ENCODE results near the gene KDM6A. TPM values are rescaled to one million over a fixed set of nuclear protein-coding genes. Genes with fewer than 3 reads are reported as not detected.

KDM6A gene
- total RNA-seq, 2 donors from 2014 or later: 20.8 to 30.7 TPM

DNA sequence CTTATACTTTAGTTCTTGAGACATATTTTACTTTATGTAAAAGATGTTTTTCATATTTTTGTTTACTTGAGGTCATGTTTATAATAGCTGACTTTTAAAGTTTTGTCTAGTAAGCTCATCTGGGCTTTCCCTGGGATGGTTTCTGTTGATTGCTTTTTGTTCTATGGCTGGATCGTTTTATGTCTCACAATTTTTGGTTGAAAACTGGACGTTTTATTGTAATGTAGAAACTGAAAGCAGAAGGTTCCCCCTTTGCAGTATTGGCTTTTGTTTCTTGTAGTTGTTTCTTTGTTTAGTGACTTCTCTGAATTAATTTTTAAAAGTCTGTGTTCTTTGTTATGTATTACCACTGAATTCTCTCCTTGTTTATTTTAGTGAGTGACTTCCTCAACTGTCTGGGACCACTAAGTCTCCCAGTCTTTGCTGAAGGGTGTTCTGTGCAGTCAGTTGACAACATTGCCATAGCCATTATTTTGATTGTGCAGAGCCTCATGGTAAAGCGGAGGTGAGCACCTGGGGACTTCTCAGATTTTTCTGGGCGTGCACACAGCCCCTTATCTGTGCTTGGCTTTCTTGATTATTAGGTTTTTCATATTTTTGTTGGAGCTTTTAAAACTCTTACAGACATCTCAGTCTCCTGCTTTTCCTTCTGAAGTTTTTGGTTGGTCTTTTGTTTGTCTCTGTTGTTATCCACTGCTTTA, 31.0 kb downstream of the KDM6A start:
- no peak for TF ChIP-seq POLR2A (IDR thresholded peaks at IDR 0.05)
- TF ChIP-seq, protein P1, sequence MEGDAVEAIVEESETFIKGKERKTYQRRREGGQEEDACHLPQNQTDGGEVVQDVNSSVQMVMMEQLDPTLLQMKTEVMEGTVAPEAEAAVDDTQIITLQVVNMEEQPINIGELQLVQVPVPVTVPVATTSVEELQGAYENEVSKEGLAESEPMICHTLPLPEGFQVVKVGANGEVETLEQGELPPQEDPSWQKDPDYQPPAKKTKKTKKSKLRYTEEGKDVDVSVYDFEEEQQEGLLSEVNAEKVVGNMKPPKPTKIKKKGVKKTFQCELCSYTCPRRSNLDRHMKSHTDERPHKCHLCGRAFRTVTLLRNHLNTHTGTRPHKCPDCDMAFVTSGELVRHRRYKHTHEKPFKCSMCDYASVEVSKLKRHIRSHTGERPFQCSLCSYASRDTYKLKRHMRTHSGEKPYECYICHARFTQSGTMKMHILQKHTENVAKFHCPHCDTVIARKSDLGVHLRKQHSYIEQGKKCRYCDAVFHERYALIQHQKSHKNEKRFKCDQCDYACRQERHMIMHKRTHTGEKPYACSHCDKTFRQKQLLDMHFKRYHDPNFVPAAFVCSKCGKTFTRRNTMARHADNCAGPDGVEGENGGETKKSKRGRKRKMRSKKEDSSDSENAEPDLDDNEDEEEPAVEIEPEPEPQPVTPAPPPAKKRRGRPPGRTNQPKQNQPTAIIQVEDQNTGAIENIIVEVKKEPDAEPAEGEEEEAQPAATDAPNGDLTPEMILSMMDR (IDR thresholded peaks at IDR 0.05): no peak
- H3K9me3 ChIP-seq: no peaks in the 10 kb centered on the region
- ATAC-seq (no peak), DNase-seq (peak in 1 of 4 donors; percentile 25)
- WGBS, 2 donors: 35 to 38% methylated on average over 4 of the region's 4 CpGs
- no peak overlapping the region for H3K27ac ChIP-seq
- no peak overlapping the region for H3K4me3 ChIP-seq
- intact Hi-C loops (cut with DNase I): no loop called here
- no peaks in the 10 kb centered on the region for H3K27me3 ChIP-seq
- H3K36me3 ChIP-seq (replicated peaks in 1 of 2; ENCODE audit: insufficient read depth in 1 of 2, low read depth in 2 of 2): no peaks in the 10 kb centered on the region
- H3K4me1 ChIP-seq: peaks cover 29% of the 10 kb centered on the region

DNA sequence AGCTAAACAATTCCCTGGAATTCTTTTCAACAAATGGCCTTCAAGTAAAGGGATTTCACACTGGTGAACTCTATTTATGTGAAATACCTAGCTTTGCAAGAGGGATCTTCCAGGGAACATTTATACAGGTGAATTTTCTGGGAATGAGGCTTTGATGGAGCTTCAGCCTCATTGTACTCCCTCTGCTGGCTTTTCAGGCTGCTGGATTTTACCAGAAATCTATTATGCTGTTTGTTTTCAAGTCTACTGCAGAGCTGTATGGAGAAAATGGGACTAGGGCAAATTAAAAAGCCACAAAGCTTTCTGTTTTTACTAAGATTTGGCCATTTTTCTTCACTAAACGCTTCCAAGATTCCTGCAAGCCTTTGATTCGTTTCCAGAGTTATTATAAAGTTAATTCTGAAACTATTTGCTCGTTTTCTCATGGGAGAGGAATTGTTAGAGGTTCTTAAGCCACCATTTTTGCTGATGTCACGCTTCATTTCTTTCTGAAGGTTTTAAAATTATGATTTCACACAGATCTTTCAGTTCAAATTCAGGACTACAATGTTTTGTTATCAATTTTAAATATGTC, 31.6 kb downstream of the KDM6A start:
- H3K4me3 ChIP-seq: no peak overlapping the region
- no peak for ATAC-seq
- intact Hi-C loops (cut with DNase I): no loop called here
- WGBS, 2 donors: 47 to 53% methylated on average over 4 of the region's 4 CpGs
- peaks cover 27% of the 10 kb centered on the region for H3K4me1 ChIP-seq
- H3K27ac ChIP-seq: no peak overlapping the region
- no peak for TF ChIP-seq POLR2A (IDR thresholded peaks at IDR 0.05)
- TF ChIP-seq, protein P1 (IDR thresholded peaks at IDR 0.05): peak in 1 of 7 experiments; percentile 16
- H3K9me3 ChIP-seq: no peaks in the 10 kb centered on the region
- no peak for DNase-seq
- H3K36me3 ChIP-seq (replicated peaks in 1 of 2; ENCODE audit: insufficient read depth in 1 of 2, low read depth in 2 of 2): no peaks in the 10 kb centered on the region
- no peaks in the 10 kb centered on the region for H3K27me3 ChIP-seq

DNA sequence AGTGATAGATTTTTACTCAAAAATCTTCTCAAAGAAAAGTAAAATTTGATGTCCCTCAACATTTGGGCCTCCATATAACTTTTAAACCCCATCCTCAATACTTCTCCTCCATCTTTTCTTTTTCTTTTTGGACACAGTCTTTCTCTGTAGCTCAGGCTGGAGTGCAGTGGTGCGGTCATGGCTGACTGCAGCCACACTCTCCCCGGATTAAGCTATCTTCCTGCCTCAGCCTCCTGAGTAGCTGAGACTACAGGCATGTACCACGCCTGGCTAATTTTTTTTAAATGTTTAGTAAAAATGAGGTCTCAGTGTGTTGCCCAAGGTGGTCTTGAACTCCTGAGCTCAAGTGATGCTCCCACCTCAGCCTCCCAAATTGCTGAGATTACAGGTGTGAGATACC, 33.1 kb downstream of the KDM6A start:
- intact Hi-C loops (cut with DNase I): no loop called here
- no peak for TF ChIP-seq POLR2A (IDR thresholded peaks at IDR 0.05)
- TF ChIP-seq, protein P1 (IDR thresholded peaks at IDR 0.05): no peak
- Histone ChIP-seq H3K4me3 (no peak overlapping the region), H3K9me3 (no peaks in the 10 kb centered on the region), H3K27me3 (no peaks in the 10 kb centered on the region), H3K27ac (no peak overlapping the region), H3K4me1 (peaks cover 22% of the 10 kb centered on the region), H3K36me3 (replicated peaks in 1 of 2; ENCODE audit: insufficient read depth in 1 of 2, low read depth in 2 of 2) (no peaks in the 10 kb centered on the region)
- ATAC-seq (no peak), DNase-seq (no peak)
- 75 to 94% methylated on average over 3 of the region's 3 CpGs for WGBS, 2 donors

DNA sequence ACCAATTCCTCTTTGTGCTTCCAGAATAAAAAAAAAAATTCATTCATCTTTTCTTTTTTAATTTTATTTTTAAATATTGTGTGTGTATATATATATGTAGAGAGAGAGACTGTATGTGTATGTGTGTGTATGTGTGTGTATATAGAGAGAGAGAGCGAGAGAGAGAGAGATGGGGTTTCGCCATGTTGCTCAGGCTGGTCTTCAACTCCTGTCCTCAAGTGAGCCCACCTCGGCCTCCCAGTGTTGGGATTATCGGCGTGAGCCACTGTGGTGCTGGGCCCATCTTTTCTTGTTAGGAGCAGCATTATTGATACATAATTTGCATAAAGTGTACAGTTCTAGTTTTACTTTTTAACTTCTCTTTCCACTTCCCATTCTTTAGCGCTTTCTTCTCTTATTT, 33.6 kb downstream of the KDM6A start:
- TF ChIP-seq, protein P1 (IDR thresholded peaks at IDR 0.05): no peak
- TF ChIP-seq POLR2A (IDR thresholded peaks at IDR 0.05): no peak
- DNase-seq (no peak), ATAC-seq (no peak)
- H3K27ac ChIP-seq: no peak overlapping the region
- intact Hi-C loops (cut with DNase I): no loop called here
- no peaks in the 10 kb centered on the region for H3K36me3 ChIP-seq (replicated peaks in 1 of 2; ENCODE audit: insufficient read depth in 1 of 2, low read depth in 2 of 2)
- no peaks in the 10 kb centered on the region for H3K9me3 ChIP-seq
- H3K4me1 ChIP-seq: peaks cover 22% of the 10 kb centered on the region
- 89 to 93% methylated on average over 6 of the region's 6 CpGs for WGBS, 2 donors
- no peaks in the 10 kb centered on the region for H3K27me3 ChIP-seq
- no peak overlapping the region for H3K4me3 ChIP-seq

DNA sequence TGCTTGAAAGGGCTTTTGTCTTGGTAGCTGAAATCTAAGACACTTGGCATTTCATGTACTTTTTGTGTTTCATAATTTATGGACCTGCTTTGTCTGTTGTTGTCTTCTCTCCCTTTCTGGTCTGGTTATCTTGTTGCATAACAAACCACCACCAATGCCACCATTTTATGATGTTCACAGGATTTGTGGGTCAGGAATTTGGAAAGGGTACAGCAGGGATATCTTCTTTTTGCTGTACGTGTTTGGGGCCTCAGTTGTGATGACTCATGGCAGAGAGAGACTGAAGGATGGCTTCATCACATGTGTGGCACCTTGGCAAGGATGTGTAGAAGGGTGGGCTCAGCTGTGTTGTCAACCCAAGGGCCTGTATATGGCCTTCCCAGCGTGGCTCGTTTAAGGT, 35.2 kb downstream of the KDM6A start:
- no peak for TF ChIP-seq POLR2A (IDR thresholded peaks at IDR 0.05)
- TF ChIP-seq, protein P1 (IDR thresholded peaks at IDR 0.05): no peak
- H3K9me3 ChIP-seq: no peaks in the 10 kb centered on the region
- no peaks in the 10 kb centered on the region for H3K36me3 ChIP-seq (replicated peaks in 1 of 2; ENCODE audit: insufficient read depth in 1 of 2, low read depth in 2 of 2)
- 57 to 73% methylated on average over 3 of the region's 3 CpGs for WGBS, 2 donors
- ATAC-seq (no peak), DNase-seq (no peak)
- peaks cover 22% of the 10 kb centered on the region for H3K4me1 ChIP-seq
- no peaks in the 10 kb centered on the region for H3K27me3 ChIP-seq
- H3K4me3 ChIP-seq: no peak overlapping the region
- no peak overlapping the region for H3K27ac ChIP-seq
- intact Hi-C loops (cut with DNase I): no loop called here

All from body of pancreas (tissue), 4 donors.